WTC11 (cell line): ENCODE measurements around the gene NMB. TPM values are rescaled to one million over a fixed set of nuclear protein-coding genes. Genes with fewer than 3 reads are reported as not detected.

Experiments
- ATAC-seq: fragments of 200-7000 bp; cut with Tn5 transposase; 2 replicates; pipeline ENCODE4 v1.10.0; 2021; ENCODE audit warnings: mild to moderate bottlenecking, moderate library complexity
- CTCF ChIA-PET: fragments of 300-600 bp; sonication (Branson Sonifier 250); formaldehyde crosslinking; loops from one replicate; lab custom pipeline; 2021; ENCODE audit warnings: antibody characterized with exemption; lab: Charles Lee
- POLR2A ChIA-PET: fragments of 350-600 bp; sonication (Branson Sonifier 250); formaldehyde crosslinking; loops from one replicate; lab custom pipeline; 2021; ENCODE audit warnings: antibody characterized with exemption; lab: Charles Lee
- DNase-seq: peaks from one replicate; pipeline ENCODE4 v3.0.0; 2021; ENCODE audit warnings: low spot score
- H3K27ac Mint-ChIP-seq: 2 replicates; pipeline ENCODE4 v1.8.0; 2021; ENCODE audit warnings: mixed read lengths
- H3K27me3 Mint-ChIP-seq: 2 replicates; pipeline ENCODE4 v1.8.0; 2021; ENCODE audit warnings: low read depth, mild to moderate bottlenecking, moderate library complexity, mixed read lengths
- H3K36me3 Mint-ChIP-seq: 2 replicates; pipeline ENCODE4 v1.8.0; 2021; ENCODE audit warnings: mixed read lengths
- H3K4me1 Mint-ChIP-seq: 2 replicates; pipeline ENCODE4 v1.8.0; 2022; ENCODE audit warnings: mixed read lengths
- H3K4me3 Mint-ChIP-seq: 2 replicates; pipeline ENCODE4 v1.8.0; 2021; ENCODE audit warnings: mild to moderate bottlenecking, moderate library complexity, mixed read lengths
- H3K9me3 Mint-ChIP-seq: 2 replicates; pipeline ENCODE4 v1.8.0; 2021; ENCODE audit warnings: mixed read lengths
- ARID4B ChIP-seq: sonication (generic); formaldehyde crosslinking; IDR thresholded peaks from 2 replicates; pipeline ENCODE4 v1.8.0; 2023; ENCODE audit warnings: missing genetic modification reagents, mild to moderate bottlenecking, borderline replicate concordance
- CTCF ChIP-seq: fragments of 200-600 bp; IDR thresholded peaks from 2 replicates; pipeline ENCODE4 v1.8.0; 2022; ENCODE audit warnings: antibody characterized with exemption
- EMX1 ChIP-seq: fragments of 250-450 bp; sonication (Bioruptor Pico); IDR thresholded peaks from 2 replicates; pipeline ENCODE4 v1.8.0; 2021; ENCODE audit warnings: mild to moderate bottlenecking
- ERG ChIP-seq: fragments of 250-450 bp; sonication (Bioruptor Pico); IDR thresholded peaks from 2 replicates; pipeline ENCODE4 v1.8.0; 2021; ENCODE audit warnings: mild to moderate bottlenecking
- ESRRA ChIP-seq: sonication (generic); formaldehyde crosslinking; IDR thresholded peaks from 2 replicates; pipeline ENCODE4 v1.8.1; 2022; ENCODE audit warnings: mild to moderate bottlenecking, missing genetic modification reagents, borderline replicate concordance
- FOXP1 ChIP-seq: sonication (generic); formaldehyde crosslinking; IDR thresholded peaks from 2 replicates; pipeline ENCODE4 v1.8.0; 2022; ENCODE audit warnings: missing genetic modification reagents, mild to moderate bottlenecking, moderate library complexity, borderline replicate concordance
- MXD4 ChIP-seq: fragments of 250-450 bp; sonication (Bioruptor Pico); IDR thresholded peaks from 2 replicates; pipeline ENCODE4 v1.8.0; 2021; ENCODE audit warnings: mild to moderate bottlenecking, moderate library complexity, borderline replicate concordance
- NR1H2 ChIP-seq: sonication (generic); formaldehyde crosslinking; IDR thresholded peaks from 2 replicates; pipeline ENCODE4 v1.9.0; 2021; ENCODE audit warnings: mild to moderate bottlenecking, moderate library complexity, missing genetic modification reagents
- OVOL2 ChIP-seq: fragments of 250-450 bp; sonication (Bioruptor Pico); IDR thresholded peaks from 2 replicates; pipeline ENCODE4 v1.9.0; 2021; ENCODE audit warnings: mild to moderate bottlenecking, borderline replicate concordance
- PRRX2 ChIP-seq: fragments of 250-450 bp; sonication (Bioruptor Pico); IDR thresholded peaks from 2 replicates; pipeline ENCODE4 v1.8.0; 2021; ENCODE audit warnings: mild to moderate bottlenecking
- STAT6 ChIP-seq: sonication (generic); formaldehyde crosslinking; conservative IDR thresholded peaks from 2 replicates; pipeline ENCODE4 v1.8.1; 2023; ENCODE audit warnings: mild to moderate bottlenecking, low read depth, missing genetic modification reagents, moderate library complexity
- TP53 ChIP-seq: sonication (generic); formaldehyde crosslinking; IDR thresholded peaks from 2 replicates; pipeline ENCODE4 v1.8.1; 2023; ENCODE audit warnings: mild to moderate bottlenecking, missing genetic modification reagents
- USF1 ChIP-seq: sonication (generic); formaldehyde crosslinking; IDR thresholded peaks from 2 replicates; pipeline ENCODE4 v1.8.0; 2022; ENCODE audit warnings: mild to moderate bottlenecking, missing genetic modification reagents
- ZBTB43 ChIP-seq: sonication (generic); formaldehyde crosslinking; IDR thresholded peaks from 2 replicates; pipeline ENCODE4 v1.8.1; 2023; ENCODE audit warnings: mild to moderate bottlenecking, missing genetic modification reagents
- ZNF138 ChIP-seq: sonication (generic); formaldehyde crosslinking; conservative IDR thresholded peaks from 2 replicates; pipeline ENCODE4 v1.8.1; 2022; ENCODE audit warnings: mild to moderate bottlenecking, moderate library complexity, missing genetic modification reagents
- total RNA-seq: library from RNA; stranded (reverse); gene quantifications from 3 replicates; pipeline ENCODE4 v1.2.3, GENCODE V29; 2021

The NMB gene
- total RNA-seq, 1 experiment from 2014 or later: 14.9 TPM

GRCh38 chr15:84645496-84645895, 12.5 kb downstream of the NMB start:
- H3K36me3 Mint-ChIP-seq: peaks cover 65% of the 10 kb centered on the region
- no peak for DNase-seq
- ATAC-seq: no peak
- H3K9me3 Mint-ChIP-seq: no peaks in the 10 kb centered on the region
- no peaks in the 10 kb centered on the region for H3K4me1 Mint-ChIP-seq
- no peaks in the 10 kb centered on the region for H3K27me3 Mint-ChIP-seq
- POLR2A ChIA-PET: no interaction called here
- no peak overlapping the region for H3K4me3 Mint-ChIP-seq
- TF ChIP-seq STAT6 (CRISPR knock-in tag) (no peak), USF1 (CRISPR knock-in tag) (no peak), MXD4 (CRISPR knock-in tag) (no peak), ERG (no peak)
- H3K27ac Mint-ChIP-seq: peak overlapping the region; percentile 36; the same call in 1 of the 2 replicates
- CTCF ChIA-PET: interaction anchor here (0.6 to 0.9 kb wide), 2 partner anchors 25 to 47 kb away, joined by 3 to 4 read pairs; no protein-coding TSS in a partner anchor

GRCh38 chr15:84643838-84644237, 14.2 kb downstream of the NMB start:
- POLR2A ChIA-PET: interaction anchor here (1.1 to 1.7 kb wide), 2 partner anchors 13 to 43 kb away, joined by 3 to 4 read pairs; partner anchors contain the start of gene ZSCAN2
- H3K36me3 Mint-ChIP-seq: peaks cover 70% of the 10 kb centered on the region
- H3K4me1 Mint-ChIP-seq: no peaks in the 10 kb centered on the region
- DNase-seq (no peak), ATAC-seq (no peak)
- no peak overlapping the region for H3K27ac Mint-ChIP-seq
- H3K9me3 Mint-ChIP-seq: no peaks in the 10 kb centered on the region
- H3K4me3 Mint-ChIP-seq: no peak overlapping the region
- CTCF ChIA-PET: interaction anchor here (1.4 to 1.6 kb wide), 2 partner anchors 45 to 73 kb away, joined by 4 read pairs; no protein-coding TSS in a partner anchor
- TF ChIP-seq ZBTB43 (CRISPR knock-in tag): no peak
- no peak for TF ChIP-seq STAT6 (CRISPR knock-in tag)
- no peak for TF ChIP-seq PRRX2 (CRISPR knock-in tag)
- TF ChIP-seq ESRRA (CRISPR knock-in tag): no peak
- no peak for TF ChIP-seq NR1H2 (CRISPR knock-in tag)
- no peak for TF ChIP-seq CTCF
- no peak for TF ChIP-seq MXD4 (CRISPR knock-in tag)
- TF ChIP-seq FOXP1 (CRISPR knock-in tag): no peak
- no peak for TF ChIP-seq ARID4B (CRISPR knock-in tag)
- no peak for TF ChIP-seq ZNF138
- no peak for TF ChIP-seq TP53 (CRISPR knock-in tag)
- no peak for TF ChIP-seq EMX1 (CRISPR knock-in tag)
- no peak for TF ChIP-seq OVOL2 (CRISPR knock-in tag)
- no peaks in the 10 kb centered on the region for H3K27me3 Mint-ChIP-seq
